T-helper 2 cell treated with Interferon-gamma antibody and Interleukin-4, amounts not matched to agents 100 ng/mL and 5 ng/mL, for 36 hours (primary cell): ENCODE data around the gene LIN7C. TPM values are rescaled to one million over a fixed set of nuclear protein-coding genes. Genes with fewer than 3 reads are reported as not detected.
"Not testable (repeated sequence)": the region's sequence is repeated elsewhere in the genome, so short reads cannot be mapped to it uniquely, and the experiment has no call there.

ENCODE experiments used
- intact Hi-C: fragments of 100-400 bp; cut with micrococcal nuclease; formaldehyde crosslinking; loops from one replicate; pipeline ENCODE4 v1.15.1; 2023
- total RNA-seq: library from RNA; stranded (reverse); gene quantifications from 2 replicates; pipeline ENCODE4 v1.2.3, GENCODE V29; 2022

LIN7C gene
- total RNA-seq: 23.7 and 23.8 TPM in 2 replicates

DNA sequence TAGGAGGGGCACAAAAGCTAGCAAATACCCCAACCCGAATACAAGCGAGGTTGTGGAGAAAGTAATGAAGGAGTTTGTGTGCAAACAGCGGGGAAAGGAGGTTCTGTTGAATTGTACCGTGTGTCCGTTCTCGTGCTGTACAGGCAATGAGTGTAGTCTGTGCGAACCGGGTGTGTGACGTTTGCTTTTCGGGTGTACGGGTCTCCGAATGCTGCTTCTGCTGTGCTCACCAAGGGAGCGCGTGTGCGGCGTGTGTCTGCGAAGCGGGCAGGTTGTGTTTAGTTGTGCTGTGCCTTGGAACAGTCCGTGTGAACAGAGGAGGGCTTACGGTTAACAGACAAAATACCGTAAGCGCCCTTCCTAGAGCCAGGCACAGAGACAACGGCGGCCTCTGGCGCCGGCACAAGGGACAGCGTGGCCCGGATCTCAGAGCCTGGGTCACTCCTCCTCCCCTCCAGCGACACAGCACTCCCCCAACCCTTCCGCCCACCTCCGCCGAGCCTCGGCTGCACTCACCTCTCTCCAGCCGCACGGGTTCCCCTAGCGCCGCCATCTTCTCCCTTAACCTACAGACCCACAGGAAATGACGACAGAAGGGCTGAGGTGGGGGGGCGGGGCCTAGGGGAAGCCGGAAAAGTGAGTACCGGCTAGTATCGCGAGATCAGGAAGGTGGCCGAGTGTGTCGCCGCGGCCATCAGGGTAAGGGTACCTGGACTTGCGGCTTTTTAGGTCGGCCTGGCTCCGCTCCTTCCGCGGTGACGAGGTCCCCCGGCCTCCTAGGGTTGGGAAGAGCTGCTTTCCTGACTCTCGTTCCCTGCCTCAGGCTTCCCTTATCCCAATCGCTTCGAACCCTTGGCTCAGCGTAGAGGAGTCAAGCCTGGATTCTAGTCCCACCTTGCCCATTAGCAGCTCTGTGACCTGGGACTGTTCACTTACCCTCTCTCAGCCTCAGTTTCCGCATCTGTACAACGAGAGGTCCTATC is at the start of gene LIN7C:
TSS of gene LIN7C (minus strand) at position 570 of the 983 bp plus-strand sequence. CDS start at position 553, 17 bp downstream.
- intact Hi-C loops: loop anchor here (1.0 to 5.0 kb wide), 5 partner anchors 9 to 602 kb away; partner anchors contain the start of genes CCDC34, KIF18A, LGR4 and METTL15

DNA sequence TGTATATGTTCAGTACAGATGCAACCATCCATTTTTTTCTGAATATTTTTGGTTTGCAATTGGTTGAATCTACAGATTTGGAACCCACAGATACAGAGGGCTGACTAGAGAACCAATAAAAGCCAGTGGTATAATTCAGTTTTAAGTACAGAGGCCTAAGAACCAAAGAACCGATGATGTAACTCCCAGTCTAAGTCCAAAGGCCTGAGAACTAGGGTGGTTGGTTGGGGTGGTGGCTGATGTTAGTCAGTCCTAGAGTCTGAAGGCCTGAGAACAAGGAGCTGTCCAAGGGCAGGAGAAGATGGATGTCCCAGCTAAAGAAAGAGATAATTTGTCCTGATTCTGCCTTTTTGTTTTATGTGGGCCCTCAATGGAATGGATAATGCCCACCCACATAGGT is 48.7 kb upstream of the LIN7C start:
- intact Hi-C loops: no loop called here

DNA sequence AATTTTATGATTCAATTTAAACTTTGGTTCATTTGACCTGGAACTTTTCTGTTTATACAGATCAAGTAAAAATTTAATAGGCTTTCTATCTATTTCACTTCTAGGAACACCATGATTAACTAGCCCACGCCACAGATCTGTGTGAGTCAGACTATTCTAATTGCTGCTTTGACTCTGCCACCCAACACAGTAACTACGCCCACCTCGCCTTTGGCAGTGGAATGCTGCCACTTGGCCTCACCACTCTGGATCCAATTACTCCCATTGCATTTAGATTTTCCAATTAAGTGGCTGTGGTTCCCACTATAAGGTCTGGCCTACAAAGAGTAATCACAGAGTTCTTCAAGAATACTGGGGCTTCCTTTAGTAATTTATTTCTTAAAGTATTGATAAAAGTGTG is 46.6 kb upstream of the LIN7C start:
- intact Hi-C loops: no loop called here

GRCh38 chr11:27552341-27552740 is 45.8 kb upstream of the LIN7C start:
- intact Hi-C loops: no loop called here

DNA sequence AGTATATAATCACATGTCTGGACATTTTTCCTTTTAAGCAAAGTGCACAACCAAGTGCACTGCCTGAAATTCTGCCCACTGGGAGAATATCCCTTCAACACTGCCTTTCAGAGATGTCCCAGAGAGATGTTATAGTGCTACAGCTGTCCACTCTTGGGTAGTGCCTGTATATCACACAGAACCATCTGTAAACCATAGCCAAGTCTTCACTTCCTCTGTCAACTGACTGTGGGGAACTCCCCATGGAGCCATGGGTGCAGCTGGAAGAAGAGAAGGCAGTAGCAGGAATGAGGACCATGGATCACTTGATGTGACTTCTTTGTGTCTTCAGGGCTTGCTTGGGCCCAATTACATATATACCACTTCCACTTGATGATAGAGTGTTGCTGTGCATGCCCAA is 44.6 kb upstream of the LIN7C start:
- intact Hi-C loops: no loop called here

DNA sequence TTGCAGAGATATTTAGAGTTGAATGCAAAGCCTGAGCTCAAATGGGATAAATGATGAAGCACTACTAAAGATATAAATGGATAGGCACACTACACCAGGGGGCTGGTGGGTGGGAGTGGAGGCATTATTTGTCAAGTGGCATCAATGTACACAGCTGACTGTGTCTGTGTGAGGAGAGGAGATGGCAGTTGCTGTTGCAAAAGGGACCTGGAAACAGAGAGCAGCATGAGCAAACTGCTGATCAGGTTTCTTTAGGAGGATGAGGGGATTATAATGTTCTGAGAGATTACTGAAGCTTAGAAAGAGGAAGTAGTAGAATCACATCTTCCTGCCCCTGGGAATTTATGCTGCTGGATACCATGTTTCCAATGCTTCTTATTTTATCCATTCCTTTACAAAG is 39.4 kb upstream of the LIN7C start:
- intact Hi-C loops: no loop called here

GRCh38 chr11:27545035-27545434 is 38.5 kb upstream of the LIN7C start:
- intact Hi-C loops: no loop called here

DNA sequence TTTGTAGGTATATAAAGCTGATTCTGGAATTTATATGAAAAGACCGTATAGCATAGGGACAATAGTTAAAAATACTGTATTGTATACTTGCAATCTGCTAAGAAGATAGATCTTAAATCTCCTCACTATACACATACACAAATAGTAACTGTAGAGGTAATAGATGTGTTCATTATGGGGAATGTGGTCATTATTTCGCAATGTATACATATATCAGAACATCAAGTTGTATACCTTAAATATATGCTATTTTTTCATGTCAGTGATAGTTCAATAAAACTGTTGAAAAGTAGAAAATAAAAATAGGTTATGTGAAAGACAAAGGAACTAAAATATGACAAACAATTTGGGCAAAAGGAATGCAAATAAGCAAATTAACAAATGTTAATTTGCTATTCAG is 35.2 kb upstream of the LIN7C start:
- intact Hi-C loops: no loop called here

DNA sequence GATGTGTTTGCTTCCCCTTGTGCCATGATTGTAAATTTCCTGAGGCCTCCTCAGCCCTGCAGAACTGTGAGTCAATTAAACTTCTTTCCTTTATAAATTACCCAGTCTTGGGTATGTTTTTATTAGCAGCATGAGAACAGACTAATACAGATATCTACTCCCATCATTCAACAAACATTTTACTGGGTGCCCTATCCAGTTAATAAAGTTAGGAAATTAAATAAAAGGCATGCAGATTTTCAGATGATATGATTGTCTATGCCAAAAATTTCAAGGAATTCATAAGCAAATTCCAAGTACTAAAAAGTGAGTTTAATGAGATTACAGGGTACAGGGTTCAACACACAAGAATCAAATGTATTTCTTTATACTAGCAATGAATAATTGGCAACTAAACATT is 33.5 kb upstream of the LIN7C start:
- intact Hi-C loops: no loop called here

DNA sequence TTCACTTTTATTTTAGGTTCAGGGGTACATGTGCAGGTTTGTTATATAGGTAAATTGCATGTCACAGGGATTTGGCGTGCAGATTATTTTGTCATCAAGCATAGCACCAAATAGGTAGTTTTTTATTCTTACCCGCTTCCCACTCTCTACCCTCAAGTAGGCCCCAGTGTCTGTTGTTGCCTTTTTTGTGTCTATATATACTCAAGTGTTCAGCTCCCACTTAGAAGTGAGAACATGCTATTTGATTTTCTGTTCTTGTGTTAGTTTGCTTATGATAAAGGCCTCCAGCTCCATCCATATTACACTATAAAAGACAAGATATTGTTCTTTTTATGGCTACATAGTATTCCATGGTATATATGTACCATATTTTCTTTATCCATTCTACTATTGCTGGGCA is 28.5 kb upstream of the LIN7C start:
- intact Hi-C loops: no loop called here

GRCh38 chr11:27532652-27533325 is 26.2 kb upstream of the LIN7C start:
- intact Hi-C loops: no loop called here

DNA sequence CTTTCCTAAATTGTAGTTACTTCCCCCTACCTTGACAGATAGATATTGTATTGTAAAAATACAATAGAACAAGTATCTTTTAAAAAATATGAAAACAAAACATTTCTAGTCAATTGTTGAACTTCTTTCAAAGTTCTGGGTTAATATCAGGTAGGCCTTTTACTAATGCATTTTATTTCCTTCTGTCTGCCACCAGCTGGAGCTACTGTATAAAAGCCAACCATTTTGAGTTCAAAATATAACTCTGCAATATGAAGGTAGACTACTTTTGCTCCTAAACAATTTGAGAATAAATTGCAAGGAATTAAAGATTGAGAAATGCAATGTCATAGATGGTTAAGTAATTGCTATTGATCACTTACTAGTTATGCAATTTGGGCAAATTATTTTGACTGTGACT is 22.1 kb upstream of the LIN7C start:
- intact Hi-C loops: no loop called here

GRCh38 chr11:27526535-27526934 is 20.0 kb upstream of the LIN7C start:
- intact Hi-C loops: no loop called here

- intact Hi-C loops: no loop called here
These were observed 19.4 kb upstream of the LIN7C start for GRCh38 chr11:27525824-27526516.

DNA sequence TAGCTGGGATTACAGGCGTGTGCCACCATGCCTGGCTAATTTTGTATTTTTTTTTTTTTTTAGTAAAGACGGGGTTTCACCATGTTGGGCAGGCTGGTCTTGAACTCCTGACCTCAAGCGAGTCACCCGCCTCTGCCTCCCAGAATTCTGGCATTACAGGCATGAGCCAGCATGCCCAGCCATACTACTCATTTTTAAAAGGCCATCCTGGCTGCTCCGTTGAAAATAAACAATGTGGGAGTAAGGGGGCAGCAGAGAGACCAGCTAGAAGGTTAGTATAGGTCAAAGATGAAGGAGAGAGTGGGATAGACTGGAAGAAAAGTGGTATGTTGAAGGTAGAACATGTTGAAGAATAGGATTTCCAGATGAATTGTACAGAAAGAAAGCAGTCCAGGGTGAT is 17.6 kb upstream of the LIN7C start:
- intact Hi-C loops: no loop called here

DNA sequence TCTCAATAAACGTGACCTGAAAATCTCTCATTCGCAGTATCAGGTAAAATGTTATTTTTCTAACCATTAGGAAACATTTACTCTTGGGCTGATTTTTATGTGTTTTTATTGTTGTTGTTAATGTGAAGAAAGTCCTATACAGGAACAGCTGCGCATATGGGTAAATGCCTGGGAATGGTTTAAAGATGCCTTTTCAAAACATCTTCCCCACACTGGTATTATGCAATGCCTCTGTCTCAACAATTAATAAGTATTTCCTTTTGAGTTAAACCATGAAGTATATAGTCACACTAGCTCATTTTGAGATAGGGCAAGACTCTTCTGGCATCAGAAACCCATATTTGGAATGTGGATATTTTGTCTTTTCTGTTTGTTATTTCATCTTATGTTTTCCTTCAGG is 13.7 kb upstream of the LIN7C start:
- intact Hi-C loops: no loop called here

- intact Hi-C loops: no loop called here
These were observed 11.9 kb upstream of the LIN7C start for GRCh38 chr11:27518518-27518917.

DNA sequence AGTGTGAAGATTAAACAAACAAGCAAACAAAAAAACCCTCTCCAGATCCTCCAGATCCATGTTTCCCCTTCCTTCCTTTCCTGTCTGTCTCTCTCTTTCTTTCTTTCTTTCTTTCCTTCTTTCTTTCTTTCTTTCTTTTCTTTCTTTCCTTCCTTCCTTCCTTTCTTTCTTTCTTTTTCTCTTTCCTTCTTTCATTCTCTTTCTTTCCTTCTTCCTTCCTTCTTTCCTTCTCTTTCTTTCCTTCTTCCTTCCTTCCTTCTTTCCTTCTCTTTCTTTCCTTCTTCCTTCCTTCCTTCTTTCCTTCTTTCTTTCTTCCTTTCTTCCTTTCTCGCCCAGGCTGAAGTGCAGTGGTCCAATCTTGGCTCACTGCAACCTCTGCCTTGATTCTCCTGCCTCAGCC is 10.9 kb upstream of the LIN7C start:
- intact Hi-C loops: not testable (repeated sequence)

GRCh38 chr11:27514558-27514957 is 8.0 kb upstream of the LIN7C start:
- intact Hi-C loops: no loop called here

- intact Hi-C loops: no loop called here
These were observed 7.5 kb upstream of the LIN7C start for GRCh38 chr11:27514076-27514475.

DNA sequence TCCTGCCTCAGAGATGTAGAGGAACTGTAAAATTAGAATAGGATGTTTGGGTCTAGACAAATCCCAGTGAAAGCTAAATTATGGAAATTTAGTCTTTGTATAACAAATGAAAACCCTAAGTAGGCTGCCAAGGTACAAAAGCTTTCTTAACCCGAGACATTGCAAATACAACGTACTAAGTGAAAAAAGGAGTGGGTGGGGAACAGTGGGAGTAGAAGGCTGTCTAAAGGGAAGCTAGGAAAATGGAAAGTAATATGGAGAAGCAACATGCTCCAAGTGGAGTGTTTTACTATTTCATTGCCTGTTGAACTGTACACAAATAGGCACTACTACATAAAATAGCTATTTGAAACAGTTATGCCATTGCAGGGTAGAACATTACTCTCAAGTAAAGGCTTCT is 6.8 kb upstream of the LIN7C start:
- intact Hi-C loops: no loop called here

DNA sequence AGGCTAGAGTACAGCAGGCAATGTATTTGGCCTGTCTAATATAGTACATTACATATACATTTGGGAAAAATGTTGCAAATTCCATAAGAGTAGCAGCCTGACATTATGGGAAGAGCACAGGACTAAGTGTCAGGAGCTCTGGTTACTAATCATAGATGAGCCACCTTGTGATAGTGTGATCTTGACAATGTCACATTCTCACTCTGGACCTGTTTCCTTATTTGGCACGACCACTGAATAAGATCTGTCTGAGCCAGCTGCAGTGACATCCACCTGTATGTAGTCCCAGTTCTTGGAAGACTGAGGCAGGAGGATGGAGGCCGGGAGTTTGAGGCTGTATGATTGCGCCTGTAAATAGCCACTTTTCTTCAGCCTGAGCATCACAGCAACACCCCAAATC is 5.7 kb upstream of the LIN7C start:
- intact Hi-C loops: no loop called here
